Measurements from ENCODE around the gene KRTAP21-3. TPM values are rescaled to one million over a fixed set of nuclear protein-coding genes. Genes with fewer than 3 reads are reported as not detected.

The KRTAP21-3 gene
- total RNA-seq, 3 donors from 2014 or later: not detected

GRCh38 chr21:30714456-30714855 lies 4.1 kb downstream of the KRTAP21-3 start:
- peaks cover 0 to 5% of the 10 kb centered on the region in 2 donors for H3K9me3 ChIP-seq
- intact Hi-C loops (cut with DNase I; ENCODE audit: low total_unique reads): no loop called here
- H3K27ac ChIP-seq: no peak overlapping the region
- H3K4me1 ChIP-seq: no peaks in the 10 kb centered on the region
- H3K36me3 ChIP-seq: no peaks in the 10 kb centered on the region
- TF ChIP-seq POLR2A (IDR thresholded peaks at IDR 0.05) (no peak), POLR2AphosphoS5 (IDR thresholded peaks at IDR 0.05) (no peak)
- TF ChIP-seq, protein P1, sequence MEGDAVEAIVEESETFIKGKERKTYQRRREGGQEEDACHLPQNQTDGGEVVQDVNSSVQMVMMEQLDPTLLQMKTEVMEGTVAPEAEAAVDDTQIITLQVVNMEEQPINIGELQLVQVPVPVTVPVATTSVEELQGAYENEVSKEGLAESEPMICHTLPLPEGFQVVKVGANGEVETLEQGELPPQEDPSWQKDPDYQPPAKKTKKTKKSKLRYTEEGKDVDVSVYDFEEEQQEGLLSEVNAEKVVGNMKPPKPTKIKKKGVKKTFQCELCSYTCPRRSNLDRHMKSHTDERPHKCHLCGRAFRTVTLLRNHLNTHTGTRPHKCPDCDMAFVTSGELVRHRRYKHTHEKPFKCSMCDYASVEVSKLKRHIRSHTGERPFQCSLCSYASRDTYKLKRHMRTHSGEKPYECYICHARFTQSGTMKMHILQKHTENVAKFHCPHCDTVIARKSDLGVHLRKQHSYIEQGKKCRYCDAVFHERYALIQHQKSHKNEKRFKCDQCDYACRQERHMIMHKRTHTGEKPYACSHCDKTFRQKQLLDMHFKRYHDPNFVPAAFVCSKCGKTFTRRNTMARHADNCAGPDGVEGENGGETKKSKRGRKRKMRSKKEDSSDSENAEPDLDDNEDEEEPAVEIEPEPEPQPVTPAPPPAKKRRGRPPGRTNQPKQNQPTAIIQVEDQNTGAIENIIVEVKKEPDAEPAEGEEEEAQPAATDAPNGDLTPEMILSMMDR (IDR thresholded peaks at IDR 0.05): no peak
- DNase-seq (ENCODE audit: low spot score in 2 of 2): no peak
- no peak overlapping the region for H3K4me3 ChIP-seq
- H3K27me3 ChIP-seq: no peaks in the 10 kb centered on the region

- TF ChIP-seq POLR2AphosphoS5 (IDR thresholded peaks at IDR 0.05): no peak
- Histone ChIP-seq H3K27ac (no peak overlapping the region), H3K36me3 (no peaks in the 10 kb centered on the region), H3K4me3 (no peak overlapping the region), H3K9me3 (peaks cover 0 to 5% of the 10 kb centered on the region in 2 donors), H3K27me3 (no peaks in the 10 kb centered on the region), H3K4me1 (no peaks in the 10 kb centered on the region)
- no peak for DNase-seq (ENCODE audit: low spot score in 2 of 2)
- intact Hi-C loops (cut with DNase I; ENCODE audit: low total_unique reads): no loop called here
Observed at GRCh38 chr21:30713766-30714165, 4.8 kb downstream of the KRTAP21-3 start.

DNA sequence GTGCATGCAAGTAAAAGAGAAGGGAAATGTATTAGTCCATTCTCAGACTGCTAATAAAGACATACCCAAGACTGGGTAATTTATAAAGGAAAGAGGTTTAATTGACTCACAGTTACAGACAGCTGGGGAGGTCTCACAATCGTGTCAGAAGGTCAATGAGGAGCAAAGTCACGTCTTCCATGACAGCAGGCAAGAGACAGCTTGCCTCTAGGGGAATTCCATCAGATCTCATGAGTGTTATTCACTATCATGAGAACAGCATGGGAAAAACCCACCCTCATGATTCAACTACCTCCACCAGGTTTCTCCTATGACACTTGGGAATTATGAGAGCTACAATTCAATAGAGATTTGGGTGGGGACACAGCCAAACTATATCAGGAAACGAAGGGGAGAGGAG lies 8.1 kb downstream of the KRTAP21-3 start:
- H3K36me3 ChIP-seq: no peaks in the 10 kb centered on the region
- no peak overlapping the region for H3K27ac ChIP-seq
- no peaks in the 10 kb centered on the region for H3K27me3 ChIP-seq
- H3K9me3 ChIP-seq: peaks cover 0 to 5% of the 10 kb centered on the region in 2 donors
- intact Hi-C loops (cut with DNase I; ENCODE audit: low total_unique reads): no loop called here
- DNase-seq (ENCODE audit: low spot score in 2 of 2): no peak
- H3K4me3 ChIP-seq: no peak overlapping the region
- TF ChIP-seq POLR2AphosphoS5 (IDR thresholded peaks at IDR 0.05) (no peak), POLR2A (IDR thresholded peaks at IDR 0.05) (no peak)
- TF ChIP-seq, protein P1 (IDR thresholded peaks at IDR 0.05): no peak
- H3K4me1 ChIP-seq: no peaks in the 10 kb centered on the region

DNA sequence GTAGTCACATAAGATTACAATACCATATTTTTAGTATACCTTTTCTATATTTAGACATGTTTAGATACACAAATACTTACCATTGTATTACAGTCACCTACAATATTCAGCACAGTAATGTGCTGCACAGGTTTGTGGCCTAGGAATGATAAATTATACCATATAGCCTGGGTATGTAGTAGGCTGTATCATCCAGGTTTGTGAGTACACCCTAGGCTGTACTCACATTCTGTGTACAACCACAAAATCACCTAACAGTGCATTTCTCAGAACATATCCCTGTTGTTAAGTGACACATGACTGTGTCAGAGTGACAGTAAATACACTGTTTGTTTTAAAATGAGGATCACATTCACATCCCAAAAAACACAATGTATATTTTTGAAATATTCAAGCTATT lies 11.2 kb downstream of the KRTAP21-3 start:
- intact Hi-C loops (cut with DNase I; ENCODE audit: low total_unique reads): no loop called here
- no peak for DNase-seq (ENCODE audit: low spot score in 2 of 2)
- no peak overlapping the region for H3K27ac ChIP-seq
- H3K27me3 ChIP-seq: no peaks in the 10 kb centered on the region
- no peaks in the 10 kb centered on the region for H3K36me3 ChIP-seq
- no peak overlapping the region for H3K4me3 ChIP-seq
- H3K9me3 ChIP-seq: peaks cover 0 to 4% of the 10 kb centered on the region in 2 donors
- no peaks in the 10 kb centered on the region for H3K4me1 ChIP-seq
- no peak for TF ChIP-seq POLR2AphosphoS5 (IDR thresholded peaks at IDR 0.05)
- TF ChIP-seq, protein P1 (IDR thresholded peaks at IDR 0.05): no peak
- no peak for TF ChIP-seq POLR2A (IDR thresholded peaks at IDR 0.05)

DNA sequence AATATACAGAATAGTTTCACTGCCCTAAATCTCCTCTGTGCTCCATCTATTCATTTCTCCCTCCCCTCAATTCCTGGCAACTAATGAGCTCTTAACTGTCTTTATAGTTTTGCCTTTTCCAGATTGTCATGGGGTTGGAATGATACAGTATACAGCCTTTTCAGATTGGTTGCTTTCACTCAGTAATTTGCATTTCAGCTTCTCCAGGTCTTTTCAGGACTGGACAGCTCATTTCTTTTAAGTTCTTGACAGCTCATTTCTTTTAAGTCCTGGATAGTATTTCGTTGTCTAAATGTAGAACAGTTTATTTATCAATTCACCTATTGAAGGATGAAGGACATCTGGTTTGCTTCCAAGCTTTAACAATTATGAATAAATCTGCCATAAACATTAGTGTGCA lies 22.6 kb downstream of the KRTAP21-3 start:
- Histone ChIP-seq H3K4me1 (no peaks in the 10 kb centered on the region), H3K27ac (no peak overlapping the region), H3K27me3 (no peaks in the 10 kb centered on the region), H3K36me3 (no peaks in the 10 kb centered on the region), H3K9me3 (peaks cover 13 to 23% of the 10 kb centered on the region in 2 donors), H3K4me3 (no peak overlapping the region)
- intact Hi-C loops (cut with DNase I; ENCODE audit: low total_unique reads): no loop called here
- no peak for TF ChIP-seq POLR2AphosphoS5 (IDR thresholded peaks at IDR 0.05)
- TF ChIP-seq, protein P1 (IDR thresholded peaks at IDR 0.05): no peak
- no peak for TF ChIP-seq POLR2A (IDR thresholded peaks at IDR 0.05)
- DNase-seq (ENCODE audit: low spot score in 2 of 2): no peak

DNA sequence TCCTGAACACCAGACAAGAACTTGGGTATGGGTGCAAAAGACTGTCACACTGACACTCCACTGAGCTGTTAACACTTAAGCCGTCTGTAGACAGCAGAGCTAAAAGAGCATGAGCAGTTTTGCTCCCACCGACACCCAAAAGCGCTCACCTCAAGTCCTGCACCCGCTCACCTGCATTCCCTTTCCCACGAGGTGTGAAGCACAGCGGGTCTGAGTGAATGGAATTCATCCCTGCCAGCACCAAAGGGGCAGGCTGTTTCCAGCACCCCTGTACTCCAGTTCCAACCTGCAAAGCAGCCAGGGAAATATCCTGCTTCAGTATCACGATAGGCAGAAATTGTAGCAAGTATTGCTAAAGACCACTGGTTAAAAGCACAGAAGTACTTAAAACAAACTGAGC lies 28.8 kb downstream of the KRTAP21-3 start:
- Histone ChIP-seq H3K4me1 (no peaks in the 10 kb centered on the region), H3K4me3 (no peak overlapping the region), H3K36me3 (no peaks in the 10 kb centered on the region), H3K27me3 (no peaks in the 10 kb centered on the region), H3K27ac (no peak overlapping the region), H3K9me3 (peaks cover 3 to 10% of the 10 kb centered on the region in 2 donors)
- TF ChIP-seq, protein P1 (IDR thresholded peaks at IDR 0.05): no peak
- TF ChIP-seq POLR2AphosphoS5 (IDR thresholded peaks at IDR 0.05): no peak
- TF ChIP-seq POLR2A (IDR thresholded peaks at IDR 0.05): no peak
- no peak for DNase-seq (ENCODE audit: low spot score in 2 of 2)
- intact Hi-C loops (cut with DNase I; ENCODE audit: low total_unique reads): no loop called here
